OCI-LY7 (cell line): ENCODE results near the gene HNRNPH2. TPM values are rescaled to one million over a fixed set of nuclear protein-coding genes. Genes with fewer than 3 reads are reported as not detected.

ENCODE experiments used
- BruUV-seq: library from RNA; stranded (reverse); fragments of 400-500 nt; replicated peaks from 2 replicates; lab custom pipeline; 2021; lab: Mats Ljungman, UMichigan
- CTCF ChIA-PET: fragments of 300-600 bp; sonication (Branson Sonifier 250); formaldehyde crosslinking; loops from one replicate; lab custom pipeline; 2022; ENCODE audit warnings: antibody characterized with exemption; ENCODE audit not compliant: unreplicated experiment; lab: Charles Lee
- POLR2A ChIA-PET: fragments of 300-600 bp; sonication (Branson Sonifier 250); formaldehyde crosslinking; loops from one replicate; lab custom pipeline; 2022; ENCODE audit warnings: antibody characterized with exemption; lab: Charles Lee
- DNase-seq: peaks from one replicate; pipeline ENCODE4 v3.0.0-alpha.2; 2015; ENCODE audit warnings: low spot score
- H2AFZ ChIP-seq: fragments of 200-600 bp; sonication (generic), shearing (Covaris generic); 2 replicates; pipeline ENCODE4 v1.6.1; 2014; ENCODE audit warnings: mild to moderate bottlenecking, antibody characterized with exemption, low read length, moderate library complexity
- H3K27ac ChIP-seq: fragments of 200-600 bp; sonication (generic); 2 replicates; pipeline ENCODE4 v1.5.1; 2014; ENCODE audit warnings: mixed run types, low read depth, mild to moderate bottlenecking, moderate library complexity, low read length, inconsistent platforms; ENCODE audit not compliant: poor library complexity, severe bottlenecking
- H3K36me3 ChIP-seq: fragments of 200-600 bp; sonication (generic); 2 replicates; pipeline ENCODE4 v1.6.1; 2014; ENCODE audit warnings: mild to moderate bottlenecking, antibody characterized with exemption, low read length, moderate library complexity, mixed read lengths; ENCODE audit not compliant: insufficient read depth
- H3K4me1 ChIP-seq: fragments of 200-600 bp; sonication (generic); 2 replicates; pipeline ENCODE4 v1.5.1; 2014; ENCODE audit warnings: mild to moderate bottlenecking, low read length; ENCODE audit not compliant: insufficient read depth, poor library complexity, severe bottlenecking
- H3K4me2 ChIP-seq: fragments of 200-600 bp; sonication (generic); 2 replicates; pipeline ENCODE4 v1.6.1; 2014; ENCODE audit warnings: mild to moderate bottlenecking, low read length
- H3K4me3 ChIP-seq: fragments of 200-600 bp; sonication (generic); 2 replicates; pipeline ENCODE4 v1.5.1; 2014; ENCODE audit warnings: mild to moderate bottlenecking, low read depth, low read length; ENCODE audit not compliant: poor library complexity, severe bottlenecking
- H3K79me2 ChIP-seq: fragments of 200-600 bp; sonication (generic); 2 replicates; pipeline ENCODE4 v1.6.1; 2016; ENCODE audit warnings: low read depth, mild to moderate bottlenecking, low read length, moderate library complexity, mixed read lengths; ENCODE audit not compliant: insufficient read depth
- H3K9me2 ChIP-seq: fragments of 200-600 bp; sonication (generic); 2 replicates; pipeline ENCODE4 v1.6.1; 2016; ENCODE audit warnings: mild to moderate bottlenecking, low read length, mixed read lengths; ENCODE audit not compliant: insufficient read depth
- H3K9me3 ChIP-seq: fragments of 200-600 bp; sonication (generic); 2 replicates; pipeline ENCODE4 v1.6.1; 2014; ENCODE audit warnings: mild to moderate bottlenecking, mixed run types, low read length, mixed read lengths
- H4K20me1 ChIP-seq: fragments of 200-600 bp; sonication (generic); 2 replicates; pipeline ENCODE4 v1.6.1; 2014; ENCODE audit warnings: mild to moderate bottlenecking, antibody characterized with exemption, low read length, moderate library complexity, mixed read lengths; ENCODE audit not compliant: insufficient read depth
- CTCF ChIP-seq: fragments of 200-600 bp; sonication (generic); conservative IDR thresholded peaks from 2 replicates; pipeline ENCODE4 v1.5.1; 2014; ENCODE audit warnings: mild to moderate bottlenecking, antibody characterized with exemption, low read length, moderate library complexity, mixed read lengths
- EZH2phosphoT487 ChIP-seq: fragments of 200-600 bp; sonication (generic); IDR thresholded peaks from 2 replicates; pipeline ENCODE4 v1.6.1; 2018; ENCODE audit warnings: low read depth, borderline replicate concordance, mild to moderate bottlenecking, mixed run types, antibody characterized with exemption, low read length, moderate library complexity, mixed read lengths
- intact Hi-C: fragments of 100-400 bp; cut with micrococcal nuclease; formaldehyde crosslinking; loops from one replicate; pipeline ENCODE4 v1.10.0; 2022; ENCODE audit not compliant: unreplicated experiment
- total RNA-seq, 2 experiments: library from RNA; depleted of rRNA in 1 of 2; stranded (reverse); fragments of >200 nt in 1 of 2; shearing (Covaris generic) in 1 of 2; gene quantifications; 2 replicates each; pipeline ENCODE4 v1.2.3, GENCODE V29; 2014 to 2022

Gene HNRNPH2
- total RNA-seq, 2 experiments from 2014 or later: 23.5 to 38.1 TPM

DNA sequence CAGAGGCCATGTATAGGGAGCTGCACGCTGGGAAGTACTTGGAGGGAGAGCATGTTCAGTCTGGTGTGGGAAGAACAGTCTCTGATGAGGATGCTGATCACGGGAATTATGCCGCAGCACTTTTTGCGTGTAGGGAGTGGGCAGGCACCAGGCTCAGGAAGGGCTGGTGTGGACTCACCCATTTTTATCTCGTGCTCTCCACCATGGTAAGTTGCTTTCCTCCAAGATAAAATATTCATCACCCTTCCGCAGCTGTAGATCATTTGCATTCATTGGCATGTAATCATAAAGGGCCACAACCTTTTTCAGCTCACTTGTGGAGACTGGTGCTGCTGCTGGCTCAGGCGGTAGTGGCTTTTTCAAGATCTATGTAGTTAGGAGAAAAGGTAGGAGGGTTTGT lies 47.6 kb upstream of the HNRNPH2 start:
- H3K9me2 ChIP-seq: no peaks in the 10 kb centered on the region
- DNase-seq: no peak
- TF ChIP-seq CTCF (no peak), EZH2phosphoT487 (no peak)
- no peaks in the 10 kb centered on the region for H4K20me1 ChIP-seq
- CTCF ChIA-PET: no interaction called here
- no peaks in the 10 kb centered on the region for H3K9me3 ChIP-seq
- H3K36me3 ChIP-seq: peaks cover 84% of the 10 kb centered on the region
- H3K4me2 ChIP-seq: no peak overlapping the region
- intact Hi-C loops: no loop called here
- H3K4me3 ChIP-seq: no peak overlapping the region
- no peak overlapping the region for H2AFZ ChIP-seq
- H3K79me2 ChIP-seq: peaks cover 7% of the 10 kb centered on the region; the same call in 1 of the 2 replicates
- BruUV-seq: no TSS peak
- peak overlapping the region; percentile 57 for H3K27ac ChIP-seq
- peaks cover 49% of the 10 kb centered on the region for H3K4me1 ChIP-seq
- POLR2A ChIA-PET: interaction anchor here (0.6 to 2.2 kb wide), 3 partner anchors 11 to 32 kb away, joined by 3 to 6 read pairs (median 4); partner anchors contain the start of gene BTK

DNA sequence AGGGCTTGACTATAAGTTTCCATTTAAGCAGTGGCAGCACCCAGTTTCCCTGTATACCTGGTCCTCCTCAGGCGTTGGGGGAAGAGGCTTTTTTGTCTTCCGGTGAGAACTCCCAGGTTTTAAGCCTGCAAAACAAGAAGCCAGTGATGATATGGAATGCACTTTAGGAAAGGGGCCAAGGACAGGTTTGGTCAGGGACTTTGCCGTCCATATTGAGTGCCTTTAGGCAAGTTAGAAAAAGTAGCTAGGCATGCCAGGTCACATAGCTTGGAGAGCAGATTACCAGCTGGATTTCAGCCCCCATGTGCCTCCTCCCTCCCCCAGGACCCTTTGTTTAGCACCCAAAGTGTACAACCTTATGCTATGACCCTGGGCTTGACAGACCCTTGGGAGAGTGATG lies 45.9 kb upstream of the HNRNPH2 start:
- Histone ChIP-seq H2AFZ (no peak overlapping the region), H3K9me3 (no peaks in the 10 kb centered on the region), H3K79me2 (no peaks in the 10 kb centered on the region), H3K9me2 (no peaks in the 10 kb centered on the region), H3K4me3 (no peak overlapping the region), H3K36me3 (peaks cover 83% of the 10 kb centered on the region), H3K27ac (no peak overlapping the region), H4K20me1 (no peaks in the 10 kb centered on the region), H3K4me1 (peaks cover 49% of the 10 kb centered on the region), H3K4me2 (no peak overlapping the region)
- POLR2A ChIA-PET: interaction anchor here (1.1 kb wide), 1 partner anchor 13 kb away, joined by 4 read pairs; no protein-coding TSS in a partner anchor
- intact Hi-C loops: no loop called here
- CTCF ChIA-PET: no interaction called here
- no peak for DNase-seq
- BruUV-seq: no TSS peak
- TF ChIP-seq EZH2phosphoT487 (no peak), CTCF (no peak)

DNA sequence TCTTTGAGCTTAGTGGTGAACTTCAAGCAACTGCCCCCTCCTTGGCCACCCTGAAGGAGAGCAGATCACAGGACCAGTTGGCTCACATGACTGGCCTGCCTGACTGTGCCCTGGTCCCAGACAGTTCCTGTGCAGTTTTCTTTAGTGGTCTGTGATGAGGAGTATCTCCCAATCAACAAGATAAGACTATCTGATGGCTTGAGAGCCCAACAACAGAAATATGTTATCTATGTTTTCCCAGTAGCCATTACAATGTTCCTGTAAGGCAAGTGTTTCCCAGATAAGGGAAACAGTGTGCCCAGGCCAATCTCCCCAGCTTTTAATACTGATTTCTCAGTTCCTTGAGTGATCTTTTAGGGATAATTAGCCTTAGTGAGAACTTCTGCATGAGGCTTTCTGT lies 45.3 kb upstream of the HNRNPH2 start:
- H3K36me3 ChIP-seq: peaks cover 82% of the 10 kb centered on the region
- H3K27ac ChIP-seq: no peak overlapping the region
- H3K4me2 ChIP-seq: no peak overlapping the region
- no peaks in the 10 kb centered on the region for H3K9me2 ChIP-seq
- no peak overlapping the region for H2AFZ ChIP-seq
- no peak for DNase-seq
- no peaks in the 10 kb centered on the region for H4K20me1 ChIP-seq
- no peak overlapping the region for H3K4me3 ChIP-seq
- intact Hi-C loops: no loop called here
- CTCF ChIA-PET: no interaction called here
- 0 out of 2 replicates have a peak, but pooled peaks cover 2% of the 10 kb centered on the region for H3K79me2 ChIP-seq
- peaks cover 45% of the 10 kb centered on the region for H3K4me1 ChIP-seq
- BruUV-seq: no TSS peak
- POLR2A ChIA-PET: interaction anchor here (1.1 to 1.2 kb wide), 2 partner anchors 12 to 13 kb away, joined by 3 to 4 read pairs; no protein-coding TSS in a partner anchor
- no peaks in the 10 kb centered on the region for H3K9me3 ChIP-seq
- TF ChIP-seq EZH2phosphoT487 (no peak), CTCF (no peak)
